CD4-positive, alpha-beta memory T cell (primary cell): ENCODE results near the gene FSCN2. TPM values are rescaled to one million over a fixed set of nuclear protein-coding genes. Genes with fewer than 3 reads are reported as not detected.

Source experiments
- CTCF ChIA-PET: fragments of 350-600 bp; sonication (Branson Sonifier 250); formaldehyde crosslinking; loops from one replicate; lab custom pipeline; 2021; ENCODE audit warnings: inconsistent platforms; ENCODE audit not compliant: partially characterized antibody; lab: Charles Lee
- POLR2A ChIA-PET: fragments of 350-600 bp; sonication (Branson Sonifier 250); formaldehyde crosslinking; loops from one replicate; lab custom pipeline; 2021; ENCODE audit not compliant: partially characterized antibody; lab: Charles Lee
- DNase-seq, 5 donors: peaks; one replicate each; pipeline versions ENCODE4 v3.0.0 to v3.0.0-alpha.2; 2020 to 2022; ENCODE audit warnings: mixed read lengths in 1 of 5
- H3K27ac ChIP-seq: one replicate; pipeline ENCODE4 v1.7.0; 2013; ENCODE audit warnings: low read depth, low read length
- H3K27me3 ChIP-seq: 2 replicates; pipeline ENCODE4 v1.7.0; 2013; ENCODE audit warnings: mild to moderate bottlenecking, low read length, moderate library complexity; ENCODE audit not compliant: insufficient read depth
- H3K36me3 ChIP-seq: 2 replicates; pipeline ENCODE4 v1.7.0; 2013; ENCODE audit warnings: mild to moderate bottlenecking, low read length, moderate library complexity; ENCODE audit not compliant: insufficient read depth
- H3K4me1 ChIP-seq: 2 replicates; pipeline ENCODE4 v1.7.0; 2013; ENCODE audit warnings: mild to moderate bottlenecking, low read length, moderate library complexity; ENCODE audit not compliant: insufficient read depth
- H3K4me3 ChIP-seq, 2 donors: one replicate each; pipeline ENCODE4 v1.7.0; 2013; ENCODE audit warnings: low read length in 2 of 2, mild to moderate bottlenecking in 1 of 2
- H3K9me3 ChIP-seq, 2 donors: one replicate each; pipeline ENCODE4 v1.7.0; 2013; ENCODE audit warnings: low read length in 2 of 2, control low read depth in 1 of 2; ENCODE audit not compliant: control insufficient read depth in 1 of 2
- H3K27ac Mint-ChIP-seq, 7 donors: one replicate each; pipeline ENCODE4 v1.8.0; 2020 to 2021; ENCODE audit warnings: mixed read lengths in 7 of 7, mild to moderate bottlenecking in 6 of 7, inconsistent platforms in 3 of 7, moderate library complexity in 3 of 7
- H3K27me3 Mint-ChIP-seq, 2 donors: one replicate each; pipeline ENCODE4 v1.8.0; 2020 to 2021; ENCODE audit warnings: mixed read lengths in 2 of 2
- H3K36me3 Mint-ChIP-seq, 2 donors: one replicate each; pipeline ENCODE4 v1.8.0; 2020 to 2021; ENCODE audit warnings: mixed read lengths in 2 of 2, inconsistent platforms in 1 of 2, mild to moderate bottlenecking in 1 of 2
- H3K4me1 Mint-ChIP-seq, 4 donors: one replicate each; pipeline ENCODE4 v1.8.0; 2020 to 2021; ENCODE audit warnings: mixed read lengths in 4 of 4, mild to moderate bottlenecking in 1 of 4
- H3K4me3 Mint-ChIP-seq, 8 donors: one replicate each; pipeline ENCODE4 v1.8.0; 2020 to 2021; ENCODE audit warnings: mixed read lengths in 8 of 8, mild to moderate bottlenecking in 7 of 8, moderate library complexity in 6 of 8, inconsistent platforms in 3 of 8
- H3K9me3 Mint-ChIP-seq, 8 donors: one replicate each; pipeline ENCODE4 v1.8.0; 2020 to 2021; ENCODE audit warnings: mixed read lengths in 8 of 8, mild to moderate bottlenecking in 5 of 8, inconsistent platforms in 3 of 8, moderate library complexity in 1 of 8
- intact Hi-C: fragments of 100-400 bp; cut with micrococcal nuclease; formaldehyde crosslinking; loops from one replicate; pipeline ENCODE4 v1.15.1; 2023
- polyA plus RNA-seq, 2 donors: library from polyadenylated mRNA; unstranded; fragments of 300-500 nt; fragmentation: Illumina TruSeq; gene quantifications; one replicate each; pipeline ENCODE4 v1.2.3, GENCODE V29; 2021
- total RNA-seq, 2 experiments: library from RNA; stranded (reverse); gene quantifications; one replicate each; pipeline ENCODE4 v1.2.3, GENCODE V29; 2021

FSCN2 gene
- total and polyA plus RNA-seq, 4 experiments from 2014 or later, result 0.20 to 1.0 (median 0.75) TPM; not detected in 1

DNA sequence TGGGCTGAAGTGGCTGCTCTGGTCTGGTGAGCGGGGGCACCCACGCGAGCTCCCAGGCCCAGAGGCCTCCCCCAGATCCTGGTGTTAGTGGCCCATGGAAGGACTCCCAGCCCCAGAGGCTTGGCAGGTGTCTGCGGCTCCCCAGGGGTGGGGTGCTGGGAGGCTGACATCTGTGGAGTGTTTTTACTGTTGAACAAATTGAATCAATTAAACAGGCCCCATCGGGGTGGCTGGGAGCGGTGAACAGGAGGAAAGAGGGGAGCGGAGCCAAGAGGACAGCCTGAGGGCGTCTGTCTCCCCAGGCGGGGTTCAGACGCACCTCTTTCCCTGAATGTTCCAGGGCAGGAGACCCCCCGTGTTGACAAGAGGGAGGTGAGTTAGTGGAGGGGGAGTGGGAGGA, 45.5 kb upstream of the FSCN2 start:
- Histone ChIP-seq H3K9me3 (no peaks in the 10 kb centered on the region), H3K27me3 (peaks cover 22% of the 10 kb centered on the region), H3K4me3 (no peak overlapping the region), H3K27ac (no peak overlapping the region), H3K4me1 (peaks cover 24% of the 10 kb centered on the region), H3K36me3 (no peaks in the 10 kb centered on the region)
- CTCF ChIA-PET, result no interaction called here
- POLR2A ChIA-PET, result interaction anchor here (0.9 to 1.7 kb wide), 4 partner anchors 25 to 191 kb away, joined by 3 to 5 read pairs (median 4); partner anchors contain the start of genes ACTG1 and FAAP100
- H3K9me3 Mint-ChIP-seq, result peaks cover 0 to 2% (median 0%) of the 10 kb centered on the region in 8 donors
- intact Hi-C loops, result loop anchor here (10.0 kb wide), 1 partner anchor 88 kb away; the partner anchor contains the start of gene BAHCC1
- peak overlapping the region in 4 of 8 donors; percentile 48 to 83 (median 60) for H3K4me3 Mint-ChIP-seq
- no peaks in the 10 kb centered on the region for H3K36me3 Mint-ChIP-seq
- H3K27me3 Mint-ChIP-seq, result peaks cover 13 to 26% of the 10 kb centered on the region in 2 donors
- DNase-seq, result no peak
- peak overlapping the region in 1 of 7 donors; percentile 75 for H3K27ac Mint-ChIP-seq
- peaks cover 2 to 24% (median 7%) of the 10 kb centered on the region in 4 donors for H3K4me1 Mint-ChIP-seq

DNA sequence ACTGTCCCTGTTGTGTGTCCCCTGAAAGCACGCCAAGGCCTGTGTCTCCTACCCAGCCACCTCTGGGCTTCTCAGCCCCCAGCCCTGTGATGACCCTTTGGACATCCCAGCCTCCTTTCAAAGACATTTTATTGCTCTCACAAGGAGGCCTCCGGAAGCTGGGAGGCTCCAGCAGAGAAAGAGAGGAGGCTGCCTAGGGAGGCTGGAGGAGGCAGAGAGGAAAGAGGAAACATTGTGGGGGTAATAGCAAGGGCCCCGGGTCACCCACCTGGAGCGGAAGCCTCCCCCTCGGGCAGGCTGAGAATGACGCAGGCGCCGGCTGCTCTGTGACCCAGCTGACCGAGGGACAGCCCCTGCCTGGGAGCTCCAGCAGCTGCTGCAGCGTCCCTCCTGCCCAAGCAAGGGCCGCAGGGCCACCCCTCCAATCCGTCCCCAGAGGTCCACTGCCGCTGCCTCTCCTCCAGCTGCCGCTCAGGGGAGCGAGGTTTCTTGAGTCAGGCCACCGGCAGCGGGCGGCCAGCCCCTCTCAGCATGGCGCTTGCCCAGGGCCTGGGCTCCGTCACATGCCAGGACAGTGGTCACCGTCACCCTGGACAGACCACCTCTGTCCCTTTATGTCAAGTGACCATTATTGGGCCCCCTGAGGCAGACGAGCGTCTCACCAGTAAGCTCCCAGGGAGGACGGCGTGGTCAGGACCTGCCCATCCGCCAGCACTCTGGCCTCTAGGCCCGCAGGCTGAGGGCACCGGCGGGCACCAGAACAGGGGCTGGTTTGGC, 44.9 kb upstream of the FSCN2 start:
- Mint-ChIP-seq H3K27me3 (peaks cover 11 to 21% of the 10 kb centered on the region in 2 donors), H3K9me3 (peaks cover 0 to 2% (median 0%) of the 10 kb centered on the region in 8 donors), H3K4me3 (peak overlapping the region in 3 of 8 donors; percentile 8 to 59 (median 8)), H3K27ac (peak overlapping the region in 1 of 7 donors; percentile 75), H3K4me1 (peaks cover 2 to 24% (median 7%) of the 10 kb centered on the region in 4 donors), H3K36me3 (no peaks in the 10 kb centered on the region)
- DNase-seq, result no peak
- peaks cover 22% of the 10 kb centered on the region for H3K27me3 ChIP-seq
- no peak overlapping the region for H3K27ac ChIP-seq
- CTCF ChIA-PET, result interaction anchor here (2.0 to 2.5 kb wide), 3 partner anchors 25 to 230 kb away, joined by 10 to 20 read pairs (median 15); partner anchors contain the start of gene SLC38A10
- peaks cover 25% of the 10 kb centered on the region for H3K4me1 ChIP-seq
- H3K9me3 ChIP-seq, result no peaks in the 10 kb centered on the region
- H3K4me3 ChIP-seq, result peak overlapping the region in 1 of 2 donors; percentile 48
- intact Hi-C loops, result loop anchor here (10.0 kb wide), 1 partner anchor 88 kb away; the partner anchor contains the start of gene BAHCC1
- POLR2A ChIA-PET, result interaction anchor here (0.9 to 2.6 kb wide), 4 partner anchors 24 to 191 kb away, joined by 3 to 11 read pairs (median 4); partner anchors contain the start of genes FAAP100 and SLC38A10
- no peaks in the 10 kb centered on the region for H3K36me3 ChIP-seq

- H3K27ac Mint-ChIP-seq, result no peak overlapping the region
- peaks cover 0 to 2% (median 0%) of the 10 kb centered on the region in 8 donors for H3K9me3 Mint-ChIP-seq
- H3K36me3 Mint-ChIP-seq, result no peaks in the 10 kb centered on the region
- H3K4me1 Mint-ChIP-seq, result peaks cover 2 to 24% (median 7%) of the 10 kb centered on the region in 4 donors
- peaks cover 11 to 21% of the 10 kb centered on the region in 2 donors for H3K27me3 Mint-ChIP-seq
- H3K27me3 ChIP-seq, result peaks cover 22% of the 10 kb centered on the region
- H3K27ac ChIP-seq, result no peak overlapping the region
- POLR2A ChIA-PET, result interaction anchor here (1.2 to 2.6 kb wide), 5 partner anchors 188 to 343 kb away, joined by 4 to 11 read pairs (median 6); partner anchors contain the start of gene SLC38A10
- H3K4me3 ChIP-seq, result peak overlapping the region in 1 of 2 donors; percentile 48
- no peaks in the 10 kb centered on the region for H3K36me3 ChIP-seq
- DNase-seq, result no peak
- CTCF ChIA-PET, result interaction anchor here (1.0 to 2.5 kb wide), 8 partner anchors 9 to 342 kb away, joined by 4 to 20 read pairs (median 8); partner anchors contain the start of gene SLC38A10
- peak overlapping the region in 2 of 8 donors; percentile 8 for H3K4me3 Mint-ChIP-seq
- intact Hi-C loops, result loop anchor here (1.0 to 10.0 kb wide), 5 partner anchors 69 to 231 kb away; partner anchors contain the start of genes BAHCC1, FAAP100 and SLC38A10
- peaks cover 30% of the 10 kb centered on the region for H3K4me1 ChIP-seq
- no peaks in the 10 kb centered on the region for H3K9me3 ChIP-seq
Measured at GRCh38 chr17:81483862-81484194, 44.3 kb upstream of the FSCN2 start.

DNA sequence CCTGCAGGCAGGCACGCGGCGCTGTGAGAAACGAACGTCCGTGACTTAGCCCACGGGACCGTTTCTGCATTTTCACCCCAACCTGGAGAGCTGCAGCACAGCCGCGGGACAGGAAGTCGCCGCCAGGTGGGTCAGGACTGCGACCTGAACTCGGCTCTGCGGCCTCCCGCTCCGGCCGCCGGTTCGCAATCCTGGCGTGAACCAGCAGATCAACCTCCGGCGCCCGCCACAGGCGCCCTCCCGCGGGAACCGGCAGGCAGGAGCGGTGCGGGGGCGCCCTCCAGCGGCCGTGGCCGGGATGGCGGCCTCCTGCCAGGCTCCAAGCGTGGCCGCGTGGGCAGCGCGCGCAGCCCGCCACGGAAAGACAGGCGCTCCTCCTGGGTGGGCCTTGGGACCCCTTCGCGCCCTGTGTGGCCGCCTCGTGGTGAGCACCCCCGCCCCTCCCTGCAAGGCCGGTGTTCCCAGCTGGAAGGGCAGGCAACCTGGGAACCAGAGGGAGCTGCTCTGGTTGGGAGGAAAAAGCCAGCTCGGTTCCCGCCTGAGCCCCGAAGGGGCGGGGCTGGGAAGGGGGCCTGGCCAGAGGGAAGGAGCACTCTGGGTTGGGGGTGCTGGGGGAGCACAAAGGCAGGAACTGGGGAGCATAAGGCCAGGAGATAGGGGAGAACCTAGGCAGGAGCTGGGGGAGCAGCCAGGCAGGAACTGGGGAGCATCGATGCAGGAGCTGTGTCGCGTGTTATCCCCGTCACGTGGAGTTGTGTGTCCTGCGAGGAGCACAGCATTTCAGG, 43.8 kb upstream of the FSCN2 start:
- Histone ChIP-seq H3K4me1 (peaks cover 30% of the 10 kb centered on the region), H3K4me3 (peak overlapping the region in 1 of 2 donors; percentile 48), H3K9me3 (no peaks in the 10 kb centered on the region), H3K27me3 (peaks cover 22% of the 10 kb centered on the region), H3K36me3 (no peaks in the 10 kb centered on the region), H3K27ac (no peak overlapping the region)
- peaks cover 0 to 2% (median 0%) of the 10 kb centered on the region in 8 donors for H3K9me3 Mint-ChIP-seq
- no peaks in the 10 kb centered on the region for H3K36me3 Mint-ChIP-seq
- peaks cover 2 to 24% (median 7%) of the 10 kb centered on the region in 4 donors for H3K4me1 Mint-ChIP-seq
- no peak overlapping the region for H3K27ac Mint-ChIP-seq
- ChIA-PET CTCF (interaction anchor here (0.7 to 2.5 kb wide), 16 partner anchors 10 to 343 kb away, joined by 3 to 20 read pairs (median 4); partner anchors contain the start of gene SLC38A10), POLR2A (interaction anchor here (0.6 to 2.6 kb wide), 11 partner anchors 24 to 344 kb away, joined by 3 to 19 read pairs (median 4); partner anchors contain the start of genes ACTG1, NDUFAF8, SLC38A10 and TEPSIN)
- H3K27me3 Mint-ChIP-seq, result peaks cover 11 to 20% of the 10 kb centered on the region in 2 donors
- H3K4me3 Mint-ChIP-seq, result peak overlapping the region in 1 of 8 donors; percentile 45
- intact Hi-C loops, result loop anchor here (1.0 to 10.0 kb wide), 5 partner anchors 68 to 231 kb away; partner anchors contain the start of genes BAHCC1, FAAP100 and SLC38A10
- peak; percentile 76 to 90 (median 85) for DNase-seq

DNA sequence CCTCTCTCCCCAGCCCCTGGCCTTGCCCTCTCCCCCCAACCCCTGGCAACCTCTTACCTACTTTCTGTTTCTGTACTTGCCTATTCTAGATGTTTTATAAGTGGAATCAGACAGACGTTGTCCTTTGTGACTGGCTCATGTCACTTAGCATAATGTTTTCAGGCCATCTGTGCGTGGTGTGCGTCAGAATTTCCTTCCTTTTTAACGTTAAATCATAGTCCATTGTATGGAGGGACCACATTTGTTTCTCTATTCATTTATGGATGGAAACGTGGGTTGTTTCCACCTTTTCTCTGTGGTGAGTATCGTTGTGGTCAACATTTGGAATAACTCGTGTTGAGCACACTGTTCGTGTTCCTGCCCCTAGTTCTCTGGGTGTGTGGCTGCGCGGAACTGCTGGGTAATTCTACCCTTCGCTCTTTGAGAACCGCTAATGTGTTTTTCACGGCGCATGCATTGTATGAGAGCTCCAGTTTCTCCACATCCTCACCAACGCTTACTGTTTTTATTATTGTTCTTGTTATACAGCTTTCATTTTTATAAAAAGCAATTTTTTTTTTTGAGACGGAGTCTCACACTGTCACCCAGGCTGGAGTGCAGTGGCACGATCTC, 41.9 kb upstream of the FSCN2 start:
- H3K27ac Mint-ChIP-seq, result peak overlapping the region in 2 of 7 donors; percentile 23 to 68
- intact Hi-C loops, result loop anchor here (10.0 kb wide), 1 partner anchor 92 kb away; the partner anchor contains the start of gene BAHCC1

GRCh38 chr17:81487089-81487486, 41.1 kb upstream of the FSCN2 start:
- Mint-ChIP-seq H3K27ac (no peak overlapping the region), H3K27me3 (peaks cover 3 to 10% of the 10 kb centered on the region in 2 donors), H3K36me3 (no peaks in the 10 kb centered on the region), H3K4me3 (peak overlapping the region in 5 of 8 donors; percentile 35 to 69 (median 59)), H3K9me3 (no peaks in the 10 kb centered on the region), H3K4me1 (peaks cover 0 to 15% (median 3%) of the 10 kb centered on the region in 4 donors)
- Histone ChIP-seq H3K27me3 (peaks cover 6% of the 10 kb centered on the region), H3K27ac (no peak overlapping the region), H3K36me3 (no peaks in the 10 kb centered on the region), H3K9me3 (no peaks in the 10 kb centered on the region), H3K4me1 (peaks cover 23% of the 10 kb centered on the region), H3K4me3 (no peak overlapping the region)
- intact Hi-C loops, result loop anchor here (10.0 kb wide), 1 partner anchor 92 kb away; the partner anchor contains the start of gene BAHCC1
- no peak for DNase-seq
- POLR2A ChIA-PET, result interaction anchor here (1.3 to 3.0 kb wide), 2 partner anchors 24 to 28 kb away, joined by 6 to 29 read pairs; partner anchors contain the start of gene ACTG1
- CTCF ChIA-PET, result interaction anchor here (1.0 to 1.4 kb wide), 3 partner anchors 32 to 234 kb away, joined by 3 read pairs; no protein-coding TSS in a partner anchor

More for the DNA sequence above, 41.9 kb upstream of the FSCN2 start:
- peaks cover 0 to 2% (median 0%) of the 10 kb centered on the region in 8 donors for H3K9me3 Mint-ChIP-seq
- Histone ChIP-seq H3K27ac (no peak overlapping the region), H3K4me1 (peaks cover 30% of the 10 kb centered on the region), H3K36me3 (no peaks in the 10 kb centered on the region), H3K27me3 (peaks cover 12% of the 10 kb centered on the region), H3K4me3 (no peak overlapping the region), H3K9me3 (no peaks in the 10 kb centered on the region)
- CTCF ChIA-PET, result interaction anchor here (1.0 to 1.4 kb wide), 3 partner anchors 33 to 233 kb away, joined by 3 read pairs; no protein-coding TSS in a partner anchor
- peak overlapping the region in 5 of 8 donors; percentile 26 to 53 (median 43) for H3K4me3 Mint-ChIP-seq
- POLR2A ChIA-PET, result interaction anchor here (0.9 to 3.0 kb wide), 4 partner anchors 25 to 191 kb away, joined by 3 to 29 read pairs (median 8); partner anchors contain the start of genes ACTG1 and SLC38A10
- H3K27me3 Mint-ChIP-seq, result peaks cover 5 to 10% of the 10 kb centered on the region in 2 donors
- H3K4me1 Mint-ChIP-seq, result peaks cover 2 to 20% (median 8%) of the 10 kb centered on the region in 4 donors
- DNase-seq, result no peak
- no peaks in the 10 kb centered on the region for H3K36me3 Mint-ChIP-seq
